A549 (cell line): Measurements from ENCODE around the gene PLAC1. TPM values are rescaled to one million over a fixed set of nuclear protein-coding genes. Genes with fewer than 3 reads are reported as not detected.
A peak's percentile ranks its signal among the peaks of the same experiment; 100 is the strongest.

ENCODE experiments used
- ATAC-seq, 2 experiments: fragments of 200-7000 bp in 1 of 2; fragments of >200 bp in 1 of 2; cut with Nextera tagmentation in 1 of 2; cut with Tn5 transposase in 1 of 2; 3 replicates each; pipeline versions ENCODE4 v1.8.0 to v1.9.1; 2018 to 2020; ENCODE audit warnings: mild to moderate bottlenecking in 1 of 2, moderate library complexity in 1 of 2
- CTCF ChIA-PET: fragments of 300-600 bp; sonication (Branson Sonifier 250); formaldehyde crosslinking; extraction: SDS; loops from one replicate; lab custom pipeline; 2021; ENCODE audit warnings: antibody characterized with exemption, inconsistent platforms; lab: Yijun Ruan, JAX
- POLR2A ChIA-PET: fragments of 350-600 bp; formaldehyde crosslinking; extraction: SDS; loops from one replicate; lab custom pipeline; 2021; ENCODE audit warnings: antibody characterized with exemption, inconsistent platforms; lab: Yijun Ruan, JAX
- DNase-seq, 2 experiments: peaks; one replicate each; pipeline versions ENCODE4 v3.0.0 to v3.0.0-alpha.2; 2011 to 2016; ENCODE audit warnings: low read depth in 1 of 2, low spot score in 1 of 2
- FAIRE-seq: peaks from 2 replicates; lab custom pipeline; 2011; peaks lifted over from hg19 to GRCh38; lab: Jason Lieb, UNC
- H3K27ac ChIP-seq, 2 experiments: fragments of >200 bp; sonication (Bioruptor Twin); formaldehyde crosslinking; 3 replicates each; pipeline ENCODE4 v1.5.1; 2016 to 2017
- H3K4me1 ChIP-seq: fragments of >200 bp; sonication (Bioruptor Twin); formaldehyde crosslinking; 3 replicates; pipeline ENCODE4 v1.6.1; 2016
- H3K4me2 ChIP-seq: fragments of >200 bp; sonication (Bioruptor Twin); formaldehyde crosslinking; 3 replicates; pipeline ENCODE4 v1.6.1; 2016
- H3K4me3 ChIP-seq: fragments of >200 bp; sonication (Bioruptor Twin); formaldehyde crosslinking; 3 replicates; pipeline ENCODE4 v1.5.1; 2016
- H3K9me3 ChIP-seq: fragments of >200 bp; sonication (Bioruptor Twin); formaldehyde crosslinking; 3 replicates; pipeline ENCODE4 v1.6.1; 2016
- CBX2 ChIP-seq: fragments of 200-600 bp; sonication (generic); IDR thresholded peaks from 2 replicates; pipeline ENCODE4 v1.6.1; 2016; ENCODE audit warnings: low read depth, mild to moderate bottlenecking, borderline replicate concordance
- CBX8 ChIP-seq: fragments of 200-600 bp; sonication (generic); IDR thresholded peaks from 2 replicates; pipeline ENCODE4 v1.6.1; 2016
- CHD2 ChIP-seq: fragments of 150-350 bp; IDR thresholded peaks from 2 replicates; pipeline ENCODE4 v1.6.1; 2014; ENCODE audit warnings: low read length; ENCODE audit not compliant: partially characterized antibody
- EP300 ChIP-seq, 2 experiments: fragments of >200 bp; sonication (Bioruptor Twin); formaldehyde crosslinking; IDR thresholded peaks; 2 replicates in 1 of 2; 3 replicates in 1 of 2; pipeline ENCODE4 v1.6.1; 2016 to 2017
- HDAC2 ChIP-seq: fragments of 200-600 bp; sonication (generic); IDR thresholded peaks from 2 replicates; pipeline ENCODE4 v1.6.1; 2016
- HES2 ChIP-seq: fragments of >200 bp; sonication (Bioruptor Twin); formaldehyde crosslinking; IDR thresholded peaks from 2 replicates; pipeline ENCODE4 v1.6.1; 2016
- HEYL ChIP-seq: fragments of 250-450 bp; sonication (Bioruptor Pico); IDR thresholded peaks from 2 replicates; pipeline ENCODE4 v1.8.0; 2021; ENCODE audit warnings: mild to moderate bottlenecking, moderate library complexity
- HOXA7 ChIP-seq: fragments of 250-450 bp; sonication (Bioruptor Pico); IDR thresholded peaks from 2 replicates; pipeline ENCODE4 v1.5.0; 2020; ENCODE audit warnings: mild to moderate bottlenecking, moderate library complexity
- HOXB13 ChIP-seq: fragments of 250-450 bp; sonication (Bioruptor Pico); IDR thresholded peaks from 2 replicates; pipeline ENCODE4 v1.5.0; 2020; ENCODE audit warnings: low read depth, mild to moderate bottlenecking, moderate library complexity
- JUN ChIP-seq, 2 experiments: fragments of >200 bp; sonication (Bioruptor Twin); formaldehyde crosslinking; IDR thresholded peaks; 2 replicates in 1 of 2; 3 replicates in 1 of 2; pipeline ENCODE4 v1.6.1; 2016 to 2017
- JUNB ChIP-seq: fragments of >200 bp; sonication (Bioruptor Twin); formaldehyde crosslinking; IDR thresholded peaks from 2 replicates; pipeline ENCODE4 v1.6.1; 2016
- MAZ ChIP-seq: fragments of 150-350 bp; IDR thresholded peaks from 2 replicates; pipeline ENCODE4 v1.6.1; 2014; ENCODE audit warnings: antibody characterized with exemption, low read depth, low read length, borderline replicate concordance
- MYC ChIP-seq: IDR thresholded peaks from 2 replicates; pipeline ENCODE4 v1.6.1; 2012; ENCODE audit warnings: mild to moderate bottlenecking, inconsistent platforms, low read length, improper control_type of control experiment, borderline replicate concordance
- PBX3 ChIP-seq: IDR thresholded peaks from 2 replicates; pipeline ENCODE4 v1.6.1; 2012
- PHF8 ChIP-seq: fragments of 200-600 bp; sonication (generic); IDR thresholded peaks from 2 replicates; pipeline ENCODE4 v1.6.1; 2016; ENCODE audit warnings: low read depth, mild to moderate bottlenecking, antibody characterized with exemption, moderate library complexity, borderline replicate concordance
- POLR2A ChIP-seq: IDR thresholded peaks from 2 replicates; pipeline ENCODE4 v1.6.1; 2012; ENCODE audit warnings: mild to moderate bottlenecking, low read length
- POLR2AphosphoS2 ChIP-seq: conservative IDR thresholded peaks from 2 replicates; pipeline ENCODE4 v1.6.1; 2012; ENCODE audit warnings: low read length, improper control_type of control experiment, inconsistent platforms
- RAD21 ChIP-seq, 2 experiments: fragments of >200 bp in 1 of 2; sonication (Bioruptor Twin) in 1 of 2; formaldehyde crosslinking in 1 of 2; IDR thresholded peaks in 1 of 2; conservative IDR thresholded peaks in 1 of 2; 2 replicates in 1 of 2; 3 replicates in 1 of 2; pipeline ENCODE4 v1.6.1; 2012 to 2018; ENCODE audit warnings: inconsistent platforms in 1 of 2
- SMC3 ChIP-seq: fragments of >200 bp; sonication (Bioruptor Twin); formaldehyde crosslinking; IDR thresholded peaks from 3 replicates; pipeline ENCODE4 v1.6.1; 2018; ENCODE audit warnings: inconsistent platforms
- TFCP2L1 ChIP-seq: fragments of 250-450 bp; sonication (Bioruptor Pico); IDR thresholded peaks from 2 replicates; pipeline ENCODE4 v1.5.0; 2021; ENCODE audit warnings: mild to moderate bottlenecking
- TP53 ChIP-seq: fragments of 250-450 bp; sonication (Bioruptor Pico); IDR thresholded peaks from 2 replicates; pipeline ENCODE4 v1.5.0; 2021; ENCODE audit warnings: mild to moderate bottlenecking, moderate library complexity
- whole genome bisulfite sequencing: methylation state at CpG from one replicate; pipeline ENCODE4 v1.1.6; 2017; ENCODE audit errors: missing lambda C conversion rate; 5-methylcytosine and 5-hydroxymethylcytosine counted together
- polyA plus RNA-seq, 4 experiments: library from polyadenylated mRNA; depleted of rRNA in 3 of 4; stranded (reverse); fragments of >200 nt; fragmentation: RNase III in 1 of 4; extraction: RNeasy Plus Mini Kit Qiagen cat#74134 plus additional on column Dnase treatment in 1 of 4; gene quantifications; 2 replicates in 3 of 4; 3 replicates in 1 of 4; pipeline ENCODE4 v1.2.3, GENCODE V29; 2011 to 2017
- TF ChIP-seq, protein P1 (sequence below): fragments of 250-450 bp; sonication (Bioruptor Pico); IDR thresholded peaks from 2 replicates; pipeline ENCODE4 v1.5.0; 2021; ENCODE audit warnings: mild to moderate bottlenecking, moderate library complexity, borderline replicate concordance
- TF ChIP-seq, protein P2 (sequence below): fragments of >200 bp; sonication (Bioruptor Twin); formaldehyde crosslinking; IDR thresholded peaks from 3 replicates; pipeline ENCODE4 v1.6.1; 2016

The PLAC1 gene
- polyA plus RNA-seq, 2 of the 4 experiments (the other 2 are of a cell fraction): 0.79 to 2.6 TPM

- TF ChIP-seq, protein P1, sequence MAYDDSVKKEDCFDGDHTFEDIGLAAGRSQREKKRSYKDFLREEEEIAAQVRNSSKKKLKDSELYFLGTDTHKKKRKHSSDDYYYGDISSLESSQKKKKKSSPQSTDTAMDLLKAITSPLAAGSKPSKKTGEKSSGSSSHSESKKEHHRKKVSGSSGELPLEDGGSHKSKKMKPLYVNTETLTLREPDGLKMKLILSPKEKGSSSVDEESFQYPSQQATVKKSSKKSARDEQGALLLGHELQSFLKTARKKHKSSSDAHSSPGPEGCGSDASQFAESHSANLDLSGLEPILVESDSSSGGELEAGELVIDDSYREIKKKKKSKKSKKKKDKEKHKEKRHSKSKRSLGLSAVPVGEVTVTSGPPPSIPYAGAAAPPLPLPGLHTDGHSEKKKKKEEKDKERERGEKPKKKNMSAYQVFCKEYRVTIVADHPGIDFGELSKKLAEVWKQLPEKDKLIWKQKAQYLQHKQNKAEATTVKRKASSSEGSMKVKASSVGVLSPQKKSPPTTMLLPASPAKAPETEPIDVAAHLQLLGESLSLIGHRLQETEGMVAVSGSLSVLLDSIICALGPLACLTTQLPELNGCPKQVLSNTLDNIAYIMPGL (CRISPR knock-in tag): no peak
- TF ChIP-seq HOXA7 (CRISPR knock-in tag) (no peak; the same call in 1 of the 2 replicates), HDAC2 (no peak), JUN (IDR thresholded peaks at IDR 0.05) (peak in 1 of 2 experiments; percentile 56; a peak in 2 of 5 replicates), HOXB13 (CRISPR knock-in tag) (no peak), TP53 (CRISPR knock-in tag) (no peak), CBX8 (no peak), PHF8 (no peak), JUNB (no peak), MAZ (no peak), PBX3 (peak; percentile 27; the same call in 1 of the 2 replicates), TFCP2L1 (CRISPR knock-in tag) (no peak), EP300 (IDR thresholded peaks at IDR 0.05) (no peak), HES2 (no peak), POLR2AphosphoS2 (0 out of 2 replicates have a peak, but pooled peaks have one; percentile 28)
- 11% methylated on average over 2 of the region's 2 CpGs for WGBS
- ATAC-seq: peak; percentile 71 to 73
- no peak for FAIRE-seq
- Histone ChIP-seq H3K4me3 (no peak overlapping the region), H3K4me1 (peaks cover 75% of the 10 kb centered on the region), H3K27ac (peak overlapping the region; percentile 71 to 81), H3K4me2 (peak overlapping the region; percentile 46), H3K9me3 (no peaks in the 10 kb centered on the region)
- ChIA-PET POLR2A (interaction anchor here (0.6 to 1.8 kb wide), 3 partner anchors 21 to 128 kb away, joined by 4 to 8 read pairs (median 4); no protein-coding TSS in a partner anchor), CTCF (interaction anchor here (2.2 kb wide), 1 partner anchor 22 kb away, joined by 9 read pairs; no protein-coding TSS in a partner anchor)
- peak in 1 of 2 experiments; percentile 53 for DNase-seq
Observed at GRCh38 chrX:134542485-134542884, 115.8 kb downstream of the PLAC1 start.

DNA sequence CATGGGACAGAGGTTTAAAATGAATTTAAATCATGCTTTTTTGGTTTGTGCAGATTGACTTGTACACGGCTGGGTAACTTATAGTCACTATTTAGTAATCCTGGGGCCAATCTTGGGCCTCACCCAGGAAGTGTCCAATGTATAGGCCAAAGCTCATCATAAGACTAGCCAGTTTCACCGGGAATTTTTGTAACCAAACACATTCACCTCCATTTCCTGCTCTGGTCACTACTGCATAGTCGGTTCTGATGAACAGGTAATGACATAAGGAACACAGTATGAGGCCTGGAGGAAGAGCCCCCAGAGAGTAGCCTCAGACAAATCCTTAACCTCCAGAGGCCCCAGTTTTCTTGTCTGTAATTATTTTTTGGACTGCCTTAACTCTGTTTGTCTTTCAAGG lies 116.4 kb downstream of the PLAC1 start:
- Histone ChIP-seq H3K4me3 (no peak overlapping the region), H3K4me1 (peaks cover 77% of the 10 kb centered on the region), H3K9me3 (no peaks in the 10 kb centered on the region), H3K27ac (peak overlapping the region; percentile 71 to 81), H3K4me2 (peak overlapping the region; percentile 46)
- ATAC-seq (peak in 1 of 2 experiments; percentile 9; a peak in 2 of 6 replicates), DNase-seq (no peak), FAIRE-seq (peak; percentile 79)
- POLR2A ChIA-PET: interaction anchor here (0.6 to 1.8 kb wide), 4 partner anchors 15 to 128 kb away, joined by 3 to 8 read pairs (median 4); no protein-coding TSS in a partner anchor
- CTCF ChIA-PET: interaction anchor here (0.9 kb wide), 1 partner anchor 241 kb away, joined by 3 read pairs; no protein-coding TSS in a partner anchor
- 37% methylated on average over 3 of the region's 3 CpGs for WGBS
- TF ChIP-seq MYC (no peak), HOXB13 (CRISPR knock-in tag) (no peak), PBX3 (0 out of 2 replicates have a peak, but pooled peaks have one; percentile 15)

DNA sequence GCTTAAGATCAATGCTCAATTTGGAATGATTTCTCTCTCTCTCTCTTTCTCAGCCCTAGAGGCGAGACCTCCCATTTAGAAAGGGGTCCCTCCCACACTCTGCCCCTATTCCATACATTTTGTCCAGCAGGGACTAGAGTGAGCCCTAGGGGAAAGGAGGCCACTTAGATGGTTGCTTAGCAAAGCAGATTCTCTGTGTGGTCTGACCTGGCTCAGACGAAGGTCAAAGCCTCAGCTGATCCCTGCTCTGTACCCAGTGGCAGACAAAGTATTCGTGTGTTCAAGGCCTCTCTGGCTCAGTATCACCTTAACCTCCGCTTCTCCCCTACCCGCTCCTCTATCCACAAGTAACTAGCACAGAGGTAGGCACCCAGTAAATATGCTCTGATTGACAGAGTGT lies 120.0 kb downstream of the PLAC1 start:
- Histone ChIP-seq H3K27ac (peak overlapping the region; percentile 95 to 99), H3K4me3 (no peak overlapping the region), H3K4me1 (peaks cover 58% of the 10 kb centered on the region), H3K9me3 (no peaks in the 10 kb centered on the region), H3K4me2 (peak overlapping the region; percentile 89; the same call in 2 of the 3 replicates)
- ChIA-PET CTCF (no interaction called here), POLR2A (interaction anchor here (2.8 kb wide), 1 partner anchor 18 kb away, joined by 7 read pairs; no protein-coding TSS in a partner anchor)
- peak; percentile 70 for FAIRE-seq
- 72% methylated on average over 5 of the region's 5 CpGs for WGBS
- TF ChIP-seq JUNB (no peak), HEYL (CRISPR knock-in tag) (no peak), SMC3 (no peak), RAD21 (conservative IDR thresholded peaks at IDR 0.05 in 1 of 2, IDR thresholded peaks at IDR 0.05 in 1 of 2) (no peak), HES2 (no peak), EP300 (IDR thresholded peaks at IDR 0.05) (no peak), POLR2A (no peak), CHD2 (no peak), HOXA7 (CRISPR knock-in tag) (no peak), CBX2 (no peak)
- TF ChIP-seq, protein P2, sequence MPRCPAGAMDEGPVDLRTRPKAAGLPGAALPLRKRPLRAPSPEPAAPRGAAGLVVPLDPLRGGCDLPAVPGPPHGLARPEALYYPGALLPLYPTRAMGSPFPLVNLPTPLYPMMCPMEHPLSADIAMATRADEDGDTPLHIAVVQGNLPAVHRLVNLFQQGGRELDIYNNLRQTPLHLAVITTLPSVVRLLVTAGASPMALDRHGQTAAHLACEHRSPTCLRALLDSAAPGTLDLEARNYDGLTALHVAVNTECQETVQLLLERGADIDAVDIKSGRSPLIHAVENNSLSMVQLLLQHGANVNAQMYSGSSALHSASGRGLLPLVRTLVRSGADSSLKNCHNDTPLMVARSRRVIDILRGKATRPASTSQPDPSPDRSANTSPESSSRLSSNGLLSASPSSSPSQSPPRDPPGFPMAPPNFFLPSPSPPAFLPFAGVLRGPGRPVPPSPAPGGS: no peak
- ATAC-seq: no peak
- DNase-seq: no peak
